ENCODE results near the gene GNAI3.

- no peak for TF ChIP-seq ZNF446 (CRISPR knock-in tag; IDR thresholded peaks at IDR 0.05)
- no peak for TF ChIP-seq ZNF3 (CRISPR knock-in tag; IDR thresholded peaks at IDR 0.05)
Observed at GRCh38 chr1:109659997-109660690, 111.7 kb downstream of the GNAI3 start.
